HEK293 (cell line): ENCODE results near the gene CDK11B.

Source experiments
- BCL11A ChIP-seq: fragments of 450-650 bp; formaldehyde crosslinking; IDR thresholded peaks from 2 replicates; pipeline ENCODE4 v1.5.1; 2016; ENCODE audit warnings: low read depth, missing biosample characterization, missing genetic modification characterization
- RBAK ChIP-seq: fragments of 450-650 bp; formaldehyde crosslinking; IDR thresholded peaks from 2 replicates; pipeline ENCODE4 v1.5.1; 2016; ENCODE audit warnings: missing biosample characterization, missing genetic modification characterization
- REPIN1 ChIP-seq: fragments of 450-650 bp; formaldehyde crosslinking; IDR thresholded peaks from 2 replicates; pipeline ENCODE4 v1.5.1; 2017; ENCODE audit warnings: missing biosample characterization, missing genetic modification characterization, low read depth
- ZNF221 ChIP-seq: fragments of 450-650 bp; formaldehyde crosslinking; IDR thresholded peaks from 2 replicates; pipeline ENCODE4 v1.5.1; 2017; ENCODE audit warnings: missing biosample characterization, missing genetic modification characterization, borderline replicate concordance
- ZNF292 ChIP-seq: fragments of 450-650 bp; formaldehyde crosslinking; IDR thresholded peaks from 2 replicates; pipeline ENCODE4 v1.5.1; 2016; ENCODE audit warnings: low read depth, missing biosample characterization, missing genetic modification characterization, borderline replicate concordance
- ZNF311 ChIP-seq: fragments of 450-650 bp; formaldehyde crosslinking; IDR thresholded peaks from 2 replicates; pipeline ENCODE4 v1.5.1; 2017; ENCODE audit warnings: missing biosample characterization, missing genetic modification characterization, borderline replicate concordance
- ZNF350 ChIP-seq: fragments of 450-650 bp; formaldehyde crosslinking; IDR thresholded peaks from 2 replicates; pipeline ENCODE4 v1.5.0; 2017; ENCODE audit warnings: missing biosample characterization, mild to moderate bottlenecking, missing genetic modification characterization
- ZNF580 ChIP-seq: fragments of 450-650 bp; formaldehyde crosslinking; IDR thresholded peaks from 2 replicates; pipeline ENCODE4 v1.5.1; 2016; ENCODE audit warnings: missing biosample characterization, missing genetic modification characterization
- ZNF747 ChIP-seq: fragments of 450-650 bp; formaldehyde crosslinking; IDR thresholded peaks from 2 replicates; pipeline ENCODE4 v1.5.1; 2016; ENCODE audit warnings: missing biosample characterization, missing genetic modification characterization
- ZNF785 ChIP-seq: fragments of 450-650 bp; formaldehyde crosslinking; IDR thresholded peaks from 2 replicates; pipeline ENCODE4 v1.5.1; 2016; ENCODE audit warnings: missing biosample characterization, missing genetic modification characterization
- TF ChIP-seq, protein P1 (sequence below): fragments of 450-650 bp; formaldehyde crosslinking; IDR thresholded peaks from 2 replicates; pipeline ENCODE4 v1.5.1; 2016; ENCODE audit warnings: missing biosample characterization, missing genetic modification characterization
- TF ChIP-seq, protein P2 (sequence below): sonication (generic); formaldehyde crosslinking; IDR thresholded peaks from 2 replicates; pipeline ENCODE4 v1.8.1; 2022; ENCODE audit warnings: mild to moderate bottlenecking, moderate library complexity, missing genetic modification reagents
- TF ChIP-seq, protein P3 (sequence below): fragments of 450-650 bp; IDR thresholded peaks from 2 replicates; pipeline ENCODE4 v1.5.1; 2018; ENCODE audit warnings: missing biosample characterization, missing genetic modification characterization
- TF ChIP-seq, protein P4 (sequence below): fragments of 450-650 bp; formaldehyde crosslinking; conservative IDR thresholded peaks from 2 replicates; pipeline ENCODE4 v1.5.1; 2016; ENCODE audit warnings: low read depth, missing biosample characterization, missing genetic modification characterization

GRCh38 chr1:1666526-1666925 is 7.7 kb upstream of the CDK11B start:
- TF ChIP-seq, protein P1, sequence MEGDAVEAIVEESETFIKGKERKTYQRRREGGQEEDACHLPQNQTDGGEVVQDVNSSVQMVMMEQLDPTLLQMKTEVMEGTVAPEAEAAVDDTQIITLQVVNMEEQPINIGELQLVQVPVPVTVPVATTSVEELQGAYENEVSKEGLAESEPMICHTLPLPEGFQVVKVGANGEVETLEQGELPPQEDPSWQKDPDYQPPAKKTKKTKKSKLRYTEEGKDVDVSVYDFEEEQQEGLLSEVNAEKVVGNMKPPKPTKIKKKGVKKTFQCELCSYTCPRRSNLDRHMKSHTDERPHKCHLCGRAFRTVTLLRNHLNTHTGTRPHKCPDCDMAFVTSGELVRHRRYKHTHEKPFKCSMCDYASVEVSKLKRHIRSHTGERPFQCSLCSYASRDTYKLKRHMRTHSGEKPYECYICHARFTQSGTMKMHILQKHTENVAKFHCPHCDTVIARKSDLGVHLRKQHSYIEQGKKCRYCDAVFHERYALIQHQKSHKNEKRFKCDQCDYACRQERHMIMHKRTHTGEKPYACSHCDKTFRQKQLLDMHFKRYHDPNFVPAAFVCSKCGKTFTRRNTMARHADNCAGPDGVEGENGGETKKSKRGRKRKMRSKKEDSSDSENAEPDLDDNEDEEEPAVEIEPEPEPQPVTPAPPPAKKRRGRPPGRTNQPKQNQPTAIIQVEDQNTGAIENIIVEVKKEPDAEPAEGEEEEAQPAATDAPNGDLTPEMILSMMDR (tag by site-specific recombination), result no peak
- TF ChIP-seq ZNF311 (tag by site-specific recombination), result no peak
- TF ChIP-seq RBAK (tag by site-specific recombination), result no peak
- TF ChIP-seq, protein P2, sequence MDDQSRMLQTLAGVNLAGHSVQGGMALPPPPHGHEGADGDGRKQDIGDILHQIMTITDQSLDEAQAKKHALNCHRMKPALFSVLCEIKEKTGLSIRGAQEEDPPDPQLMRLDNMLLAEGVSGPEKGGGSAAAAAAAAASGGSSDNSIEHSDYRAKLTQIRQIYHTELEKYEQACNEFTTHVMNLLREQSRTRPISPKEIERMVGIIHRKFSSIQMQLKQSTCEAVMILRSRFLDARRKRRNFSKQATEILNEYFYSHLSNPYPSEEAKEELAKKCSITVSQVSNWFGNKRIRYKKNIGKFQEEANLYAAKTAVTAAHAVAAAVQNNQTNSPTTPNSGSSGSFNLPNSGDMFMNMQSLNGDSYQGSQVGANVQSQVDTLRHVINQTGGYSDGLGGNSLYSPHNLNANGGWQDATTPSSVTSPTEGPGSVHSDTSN (CRISPR knock-in tag), result no peak
- no peak for TF ChIP-seq ZNF221
- TF ChIP-seq BCL11A (tag by site-specific recombination), result no peak
- no peak for TF ChIP-seq ZNF785 (tag by site-specific recombination)
- TF ChIP-seq, protein P3, sequence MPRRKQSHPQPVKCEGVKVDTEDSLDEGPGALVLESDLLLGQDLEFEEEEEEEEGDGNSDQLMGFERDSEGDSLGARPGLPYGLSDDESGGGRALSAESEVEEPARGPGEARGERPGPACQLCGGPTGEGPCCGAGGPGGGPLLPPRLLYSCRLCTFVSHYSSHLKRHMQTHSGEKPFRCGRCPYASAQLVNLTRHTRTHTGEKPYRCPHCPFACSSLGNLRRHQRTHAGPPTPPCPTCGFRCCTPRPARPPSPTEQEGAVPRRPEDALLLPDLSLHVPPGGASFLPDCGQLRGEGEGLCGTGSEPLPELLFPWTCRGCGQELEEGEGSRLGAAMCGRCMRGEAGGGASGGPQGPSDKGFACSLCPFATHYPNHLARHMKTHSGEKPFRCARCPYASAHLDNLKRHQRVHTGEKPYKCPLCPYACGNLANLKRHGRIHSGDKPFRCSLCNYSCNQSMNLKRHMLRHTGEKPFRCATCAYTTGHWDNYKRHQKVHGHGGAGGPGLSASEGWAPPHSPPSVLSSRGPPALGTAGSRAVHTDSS (tag by site-specific recombination), result no peak
- no peak for TF ChIP-seq ZNF580 (tag by site-specific recombination)
- TF ChIP-seq ZNF350 (tag by site-specific recombination), result no peak
- TF ChIP-seq, protein P4, sequence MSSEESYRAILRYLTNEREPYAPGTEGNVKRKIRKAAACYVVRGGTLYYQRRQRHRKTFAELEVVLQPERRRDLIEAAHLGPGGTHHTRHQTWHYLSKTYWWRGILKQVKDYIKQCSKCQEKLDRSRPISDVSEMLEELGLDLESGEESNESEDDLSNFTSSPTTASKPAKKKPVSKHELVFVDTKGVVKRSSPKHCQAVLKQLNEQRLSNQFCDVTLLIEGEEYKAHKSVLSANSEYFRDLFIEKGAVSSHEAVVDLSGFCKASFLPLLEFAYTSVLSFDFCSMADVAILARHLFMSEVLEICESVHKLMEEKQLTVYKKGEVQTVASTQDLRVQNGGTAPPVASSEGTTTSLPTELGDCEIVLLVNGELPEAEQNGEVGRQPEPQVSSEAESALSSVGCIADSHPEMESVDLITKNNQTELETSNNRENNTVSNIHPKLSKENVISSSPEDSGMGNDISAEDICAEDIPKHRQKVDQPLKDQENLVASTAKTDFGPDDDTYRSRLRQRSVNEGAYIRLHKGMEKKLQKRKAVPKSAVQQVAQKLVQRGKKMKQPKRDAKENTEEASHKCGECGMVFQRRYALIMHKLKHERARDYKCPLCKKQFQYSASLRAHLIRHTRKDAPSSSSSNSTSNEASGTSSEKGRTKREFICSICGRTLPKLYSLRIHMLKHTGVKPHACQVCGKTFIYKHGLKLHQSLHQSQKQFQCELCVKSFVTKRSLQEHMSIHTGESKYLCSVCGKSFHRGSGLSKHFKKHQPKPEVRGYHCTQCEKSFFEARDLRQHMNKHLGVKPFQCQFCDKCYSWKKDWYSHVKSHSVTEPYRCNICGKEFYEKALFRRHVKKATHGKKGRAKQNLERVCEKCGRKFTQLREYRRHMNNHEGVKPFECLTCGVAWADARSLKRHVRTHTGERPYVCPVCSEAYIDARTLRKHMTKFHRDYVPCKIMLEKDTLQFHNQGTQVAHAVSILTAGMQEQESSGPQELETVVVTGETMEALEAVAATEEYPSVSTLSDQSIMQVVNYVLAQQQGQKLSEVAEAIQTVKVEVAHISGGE (tag by site-specific recombination), result no peak
- TF ChIP-seq ZNF747 (tag by site-specific recombination), result no peak
- no peak for TF ChIP-seq ZNF292 (tag by site-specific recombination)
- TF ChIP-seq REPIN1 (tag by site-specific recombination), result no peak
